H9 (cell line): Measurements from ENCODE around the gene DHODH. TPM values are rescaled to one million over a fixed set of nuclear protein-coding genes. Genes with fewer than 3 reads are reported as not detected.

ENCODE experiments used
- DNase-seq: peaks from one replicate; pipeline ENCODE4 v3.0.0-alpha.2; 2017
- H2AFZ ChIP-seq: one replicate; pipeline ENCODE4 v1.6.1; 2013; ENCODE audit warnings: mild to moderate bottlenecking, low read length, control low read depth, moderate library complexity
- H2AK5ac ChIP-seq: 2 replicates; pipeline ENCODE4 v1.6.1; 2013; ENCODE audit warnings: low read length, control low read depth, mixed read lengths; ENCODE audit not compliant: insufficient read length
- H2BK120ac ChIP-seq: one replicate; pipeline ENCODE4 v1.6.1; 2013; ENCODE audit warnings: low read depth, mild to moderate bottlenecking, low read length, control low read depth, inconsistent platforms; ENCODE audit not compliant: poor library complexity, severe bottlenecking
- H2BK12ac ChIP-seq: 2 replicates; pipeline ENCODE4 v1.6.1; 2013; ENCODE audit warnings: low read length, control low read depth, mixed read lengths, low read depth; ENCODE audit not compliant: insufficient read length
- H2BK15ac ChIP-seq: 2 replicates; pipeline ENCODE4 v1.6.1; 2013; ENCODE audit warnings: low read depth, low read length, control low read depth
- H2BK20ac ChIP-seq: one replicate; pipeline ENCODE4 v1.6.1; 2013; ENCODE audit warnings: low read depth, mild to moderate bottlenecking, low read length, control low read depth, inconsistent platforms; ENCODE audit not compliant: poor library complexity, severe bottlenecking
- H2BK5ac ChIP-seq: 2 replicates; pipeline ENCODE4 v1.6.1; 2013; ENCODE audit warnings: low read length, control low read depth, mixed read lengths; ENCODE audit not compliant: insufficient read length
- H3K14ac ChIP-seq: 2 replicates; pipeline ENCODE4 v1.6.1; 2013; ENCODE audit warnings: low read length, control low read depth; ENCODE audit not compliant: insufficient read depth
- H3K18ac ChIP-seq: 2 replicates; pipeline ENCODE4 v1.6.1; 2013; ENCODE audit warnings: low read depth, mild to moderate bottlenecking, mixed read lengths, low read length, control low read depth; ENCODE audit not compliant: insufficient read length
- H3K23ac ChIP-seq: 2 replicates; pipeline ENCODE4 v1.6.1; 2013; ENCODE audit warnings: low read length, control low read depth, mixed read lengths, low read depth; ENCODE audit not compliant: insufficient read length
- H3K23me2 ChIP-seq: 2 replicates; pipeline ENCODE4 v1.6.1; 2013; ENCODE audit warnings: low read depth, mild to moderate bottlenecking, mixed read lengths, low read length, control low read depth; ENCODE audit not compliant: insufficient read length, poor library complexity, severe bottlenecking
- H3K27ac ChIP-seq: 2 replicates; pipeline ENCODE4 v1.5.1; 2013; ENCODE audit warnings: low read length, control low read depth, mixed read lengths, low read depth; ENCODE audit not compliant: insufficient read length
- H3K27me3 ChIP-seq: 2 replicates; pipeline ENCODE4 v1.6.1; 2013; ENCODE audit warnings: low read length, control low read depth, inconsistent platforms; ENCODE audit not compliant: insufficient read depth
- H3K4ac ChIP-seq: 2 replicates; pipeline ENCODE4 v1.6.1; 2013; ENCODE audit warnings: low read depth, mild to moderate bottlenecking, control low read depth, inconsistent platforms, low read length, moderate library complexity
- H3K4me1 ChIP-seq: 2 replicates; pipeline ENCODE4 v1.6.1; 2013; ENCODE audit warnings: low read length, control low read depth, inconsistent platforms; ENCODE audit not compliant: insufficient read depth
- H3K4me2 ChIP-seq: 2 replicates; pipeline ENCODE4 v1.6.1; 2013; ENCODE audit warnings: low read length, control low read depth, mixed read lengths; ENCODE audit not compliant: insufficient read length, insufficient read depth
- H3K56ac ChIP-seq: 2 replicates; pipeline ENCODE4 v1.6.1; 2013; ENCODE audit warnings: low read depth, mild to moderate bottlenecking, mixed read lengths, low read length, control low read depth; ENCODE audit not compliant: insufficient read length
- H3K79me1 ChIP-seq: 2 replicates; pipeline ENCODE4 v1.6.1; 2013; ENCODE audit warnings: low read depth, mild to moderate bottlenecking, moderate library complexity, low read length, control low read depth, inconsistent platforms; ENCODE audit not compliant: insufficient read depth, poor library complexity, severe bottlenecking
- H3K79me2 ChIP-seq: 2 replicates; pipeline ENCODE4 v1.6.1; 2013; ENCODE audit warnings: low read length, control low read depth, inconsistent platforms; ENCODE audit not compliant: insufficient read depth
- H3K9ac ChIP-seq: 2 replicates; pipeline ENCODE4 v1.6.1; 2013; ENCODE audit warnings: low read length, control low read depth, mixed read lengths; ENCODE audit not compliant: insufficient read length; ENCODE audit errors: extremely low read depth
- H3K9me3 ChIP-seq: one replicate; pipeline ENCODE4 v1.6.1; 2013; ENCODE audit warnings: low read depth, low read length, inconsistent platforms; ENCODE audit not compliant: control insufficient read depth
- H3T11ph ChIP-seq: one replicate; pipeline ENCODE4 v1.6.1; 2013; ENCODE audit warnings: mild to moderate bottlenecking, low read length, control low read depth, inconsistent platforms
- H4K20me1 ChIP-seq: one replicate; pipeline ENCODE4 v1.6.1; 2013; ENCODE audit not compliant: control insufficient read depth, insufficient read length, insufficient read depth
- H4K5ac ChIP-seq: 2 replicates; pipeline ENCODE4 v1.6.1; 2013; ENCODE audit warnings: low read depth, mild to moderate bottlenecking, mixed read lengths, low read length, control low read depth; ENCODE audit not compliant: insufficient read length
- H4K8ac ChIP-seq: replicated peaks from 2 replicates; pipeline ENCODE4 v1.6.1; 2013; ENCODE audit warnings: low read length, control low read depth, mixed read lengths, low read depth; ENCODE audit not compliant: insufficient read length
- H4K91ac ChIP-seq: 2 replicates; pipeline ENCODE4 v1.6.1; 2013; ENCODE audit warnings: low read depth, mild to moderate bottlenecking, moderate library complexity, mixed read lengths, low read length, control low read depth; ENCODE audit not compliant: insufficient read length
- H3K27ac Mint-ChIP-seq, 3 experiments: 2 replicates in 2 of 3; 3 replicates in 1 of 3; pipeline ENCODE4 v1.8.0; 2020 to 2021; ENCODE audit warnings: mixed read lengths in 3 of 3, mild to moderate bottlenecking in 1 of 3, moderate library complexity in 1 of 3
- H3K27me3 Mint-ChIP-seq: 2 replicates; pipeline ENCODE4 v1.8.0; 2021; ENCODE audit warnings: low read depth, mild to moderate bottlenecking, moderate library complexity, mixed read lengths
- H3K36me3 Mint-ChIP-seq, 3 experiments: 2 replicates in 2 of 3; 3 replicates in 1 of 3; pipeline ENCODE4 v1.8.0; 2020 to 2021; ENCODE audit warnings: low read depth in 3 of 3, mixed read lengths in 3 of 3; ENCODE audit not compliant: insufficient read depth in 1 of 3
- H3K4me1 Mint-ChIP-seq, 2 experiments: 2 replicates each; pipeline ENCODE4 v1.8.0; 2020; ENCODE audit warnings: mixed read lengths in 2 of 2
- H3K4me3 Mint-ChIP-seq, 2 experiments: 2 replicates in 1 of 2; 3 replicates in 1 of 2; pipeline ENCODE4 v1.8.0; 2020 to 2021; ENCODE audit warnings: mild to moderate bottlenecking in 2 of 2, mixed read lengths in 2 of 2, moderate library complexity in 1 of 2
- H3K9me3 Mint-ChIP-seq, 2 experiments: 2 replicates in 1 of 2; 3 replicates in 1 of 2; pipeline ENCODE4 v1.8.0; 2020; ENCODE audit warnings: mild to moderate bottlenecking in 2 of 2, mixed read lengths in 2 of 2, moderate library complexity in 1 of 2
- CTCF ChIP-seq: fragments of 200-600 bp; sonication (generic); conservative IDR thresholded peaks from 3 replicates; pipeline ENCODE4 v1.8.0; 2021; ENCODE audit warnings: antibody characterized with exemption, mild to moderate bottlenecking
- WGBS: extraction: QIAGEN DNeasy Blood & Tissue Kit; methylation state at CpG from one replicate; pipeline ENCODE4 v1.1.7; 2013; ENCODE audit warnings: missing lambda C conversion rate, low lambda C conversion rate, mixed read lengths; ENCODE audit not compliant: insufficient read length; ENCODE audit errors: extremely low coverage; 5-methylcytosine and 5-hydroxymethylcytosine counted together
- total RNA-seq: library from RNA; stranded (reverse); gene quantifications from 2 replicates; pipeline ENCODE4 v1.2.1, GENCODE V29; 2021

DHODH gene
- total RNA-seq, 1 experiment from 2014 or later, result 16.4 TPM

GRCh38 chr16:72015124-72015523 lies 6.6 kb downstream of the DHODH start:
- Histone ChIP-seq H3K4ac (no peak overlapping the region), H4K8ac (no peak overlapping the region), H3K23me2 (no peaks in the 10 kb centered on the region), H4K91ac (no peak overlapping the region), H2AK5ac (no peak overlapping the region), H2BK12ac (no peak overlapping the region), H4K20me1 (no peaks in the 10 kb centered on the region), H3K23ac (no peak overlapping the region), H3K56ac (no peak overlapping the region), H3K4me1 (no peaks in the 10 kb centered on the region), H2BK120ac (no peak overlapping the region), H3K27ac (no peak overlapping the region), H2BK15ac (no peak overlapping the region), H3K18ac (no peak overlapping the region), H3K14ac (no peak overlapping the region), H3K9ac (no peak overlapping the region), H3K9me3 (no peaks in the 10 kb centered on the region), H4K5ac (no peak overlapping the region), H3K79me1 (no peaks in the 10 kb centered on the region), H3K27me3 (no peaks in the 10 kb centered on the region), H2BK20ac (no peak overlapping the region), H3K79me2 (no peaks in the 10 kb centered on the region), H2BK5ac (no peak overlapping the region), H3T11ph (no peak overlapping the region), H3K4me2 (no peak overlapping the region), H2AFZ (no peak overlapping the region)
- no peak overlapping the region for H3K4me3 Mint-ChIP-seq
- WGBS, result no CpG with 5 or more reads among the region's 3 CpGs
- H3K27me3 Mint-ChIP-seq, result no peaks in the 10 kb centered on the region
- H3K9me3 Mint-ChIP-seq, result no peaks in the 10 kb centered on the region; a peak in 1 of 5 replicates
- peaks cover 15 to 50% (median 46%) of the 10 kb centered on the region in 3 experiments; a peak in 6 of 7 replicates for H3K36me3 Mint-ChIP-seq
- peaks cover 6% of the 10 kb centered on the region in 2 experiments; a peak in 3 of 4 replicates for H3K4me1 Mint-ChIP-seq
- no peak overlapping the region for H3K27ac Mint-ChIP-seq
- DNase-seq, result no peak
- TF ChIP-seq CTCF, result no peak
